ENCODE measurements around the gene EGFL7. TPM values are rescaled to one million over a fixed set of nuclear protein-coding genes. Genes with fewer than 3 reads are reported as not detected.

Gene EGFL7
- total and polyA plus RNA-seq, 2 of the 13 experiments (the other 11 are each of a cell fraction or from before 2014, with no cell fraction given) = 0.20 to 5.1 TPM

GRCh38 chr9:136645903-136646754 is 16.6 kb upstream of the EGFL7 start (continued):
- TF ChIP-seq CSRNP2 (CRISPR knock-in tag; conservative IDR thresholded peaks at IDR 0.05; ENCODE audit: low read depth) (no peak), PAF1 (CRISPR knock-in tag; IDR thresholded peaks at IDR 0.05) (no peak), ZFP36 (IDR thresholded peaks at IDR 0.05; ENCODE audit: borderline replicate concordance, low read depth, low read length, partially characterized antibody) (no peak), SATB2 (CRISPR knock-in tag; IDR thresholded peaks at IDR 0.05) (no peak), ZNF597 (CRISPR knock-in tag; IDR thresholded peaks at IDR 0.05) (no peak), ARID2 (CRISPR knock-in tag; IDR thresholded peaks at IDR 0.05; ENCODE audit: borderline replicate concordance) (no peak), ATAD3A (CRISPR knock-in tag; IDR thresholded peaks at IDR 0.05) (no peak), ZC3H4 (CRISPR knock-in tag; IDR thresholded peaks at IDR 0.05; ENCODE audit: borderline replicate concordance) (no peak), ZNF598 (CRISPR knock-in tag; IDR thresholded peaks at IDR 0.05; ENCODE audit: borderline replicate concordance) (no peak), KDM1A (CRISPR knock-in tag; IDR thresholded peaks at IDR 0.05) (no peak), SAP130 (CRISPR knock-in tag; IDR thresholded peaks at IDR 0.05; ENCODE audit: low read depth) (peak; percentile 59; the same call in 1 of the 2 replicates), ZNF710 (CRISPR knock-in tag; IDR thresholded peaks at IDR 0.05; ENCODE audit: borderline replicate concordance) (0 out of 2 replicates have a peak, but pooled peaks have one; percentile 34), GRHL1 (CRISPR knock-in tag; conservative IDR thresholded peaks at IDR 0.05) (no peak), RBM39 (IDR thresholded peaks at IDR 0.05; ENCODE audit: low read depth, low read length, poor library complexity, severe bottlenecking) (no peak), YEATS4 (CRISPR knock-in tag; IDR thresholded peaks at IDR 0.05; ENCODE audit: borderline replicate concordance) (peak; percentile 27; the same call in 1 of the 2 replicates)

Measured in HepG2 (cell line).